Measurements from ENCODE around the gene ACTRT3. TPM values are rescaled to one million over a fixed set of nuclear protein-coding genes. Genes with fewer than 3 reads are reported as not detected.
"Not testable (repeated sequence)": the region's sequence is repeated elsewhere in the genome, so short reads cannot be mapped to it uniquely, and the experiment has no call there.

ACTRT3 gene
- total RNA-seq, 2 donors from 2014 or later, result 0.26 to 0.46 TPM

DNA sequence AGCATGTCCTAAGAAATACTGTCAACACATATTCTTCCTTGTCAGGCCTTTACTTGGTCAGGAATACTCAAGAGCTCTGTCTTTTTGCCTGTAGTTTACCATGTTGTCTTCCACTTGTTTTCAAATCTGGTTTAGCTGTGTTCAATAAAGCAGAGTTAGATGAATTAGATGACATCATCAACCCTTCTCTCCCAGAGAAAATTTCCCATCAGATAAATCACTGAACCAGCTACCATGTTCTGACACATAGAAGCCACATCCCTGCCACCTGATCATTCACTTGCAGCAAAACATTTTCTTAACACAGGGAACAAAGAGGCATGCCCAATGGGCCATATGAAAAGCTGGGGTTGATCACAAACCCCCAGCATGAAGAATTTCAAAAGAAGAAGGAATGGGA is 46.6 kb downstream of the ACTRT3 start:
- ATAC-seq (replicated peaks in 1 of 2) (no peak), DNase-seq (no peak)
- Mint-ChIP-seq H3K4me3 (no peak overlapping the region), H3K4me1 (ENCODE audit: low read depth) (no peaks in the 10 kb centered on the region), H3K9me3 (peaks cover 0 to 4% of the 10 kb centered on the region in 2 donors), H3K27me3 (ENCODE audit: low read depth) (peaks cover 20% of the 10 kb centered on the region), H3K27ac (no peak overlapping the region), H3K36me3 (ENCODE audit: insufficient read depth in 2 of 2) (no peaks in the 10 kb centered on the region)

DNA sequence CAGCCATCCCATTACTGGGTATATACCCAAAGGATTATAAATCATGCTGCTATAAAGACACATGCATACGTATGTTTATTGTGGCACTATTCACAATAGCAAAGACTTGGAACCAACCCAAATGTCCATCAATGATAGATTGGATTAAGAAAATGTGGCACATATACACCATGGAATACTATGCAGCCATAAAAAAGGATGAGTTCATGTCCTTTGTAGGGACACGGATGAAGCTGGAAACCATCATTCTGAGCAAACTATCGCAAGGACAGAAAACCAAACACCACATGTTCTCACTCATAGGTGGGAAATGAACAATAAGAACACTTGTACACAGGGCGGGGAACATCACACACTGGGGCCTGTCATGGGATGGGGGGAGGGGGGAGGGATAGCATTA is 50.9 kb downstream of the ACTRT3 start:
- not testable (repeated sequence) for H3K4me1 Mint-ChIP-seq (ENCODE audit: low read depth)

More for the DNA sequence above, 50.9 kb downstream of the ACTRT3 start:
- DNase-seq; H3K36me3 Mint-ChIP-seq (ENCODE audit: insufficient read depth in 2 of 2); H3K4me3 Mint-ChIP-seq; H3K9me3 Mint-ChIP-seq; ATAC-seq (replicated peaks in 1 of 2); H3K27ac Mint-ChIP-seq: not testable (repeated sequence)
- H3K27me3 Mint-ChIP-seq (ENCODE audit: low read depth), result peaks cover 43% of the 10 kb centered on the region

Other genes with a start within 250 kb of the ACTRT3 start
- gene MECOM, start 105.8 kb downstream of the ACTRT3 start, total RNA-seq, result not detected
- gene TERC, start 4.5 kb downstream of the ACTRT3 start, total RNA-seq, result 10 to 100 TPM in 1 of 2 donors, 1 to 10 TPM in 1; 5.6 to 23.0 TPM
- 10 to 100 TPM; 15.1 to 16.2 TPM for gene MYNN, start 3.8 kb upstream of the ACTRT3 start, total RNA-seq
- under 1 TPM in 1 of 2 donors, not detected in 1; 0.22 TPM for gene LRRIQ4, start 43.3 kb upstream of the ACTRT3 start, total RNA-seq
- gene LRRC34, start 43.3 kb upstream of the ACTRT3 start, total RNA-seq, result 1 to 10 TPM; 4.5 to 6.3 TPM
- not detected for gene LRRC31, start 100.4 kb upstream of the ACTRT3 start, total RNA-seq
- gene SAMD7, start 142.0 kb upstream of the ACTRT3 start, total RNA-seq, result not detected
- 100 to 1,000 TPM in 1 of 2 donors, 10 to 100 TPM in 1; 90.6 to 100 TPM for gene SEC62, start 197.2 kb upstream of the ACTRT3 start, total RNA-seq